Measurements from ENCODE around the gene IFITM5. TPM values are rescaled to one million over a fixed set of nuclear protein-coding genes. Genes with fewer than 3 reads are reported as not detected.

IFITM5 gene
- total RNA-seq, 2 donors from 2014 or later: not detected

DNA sequence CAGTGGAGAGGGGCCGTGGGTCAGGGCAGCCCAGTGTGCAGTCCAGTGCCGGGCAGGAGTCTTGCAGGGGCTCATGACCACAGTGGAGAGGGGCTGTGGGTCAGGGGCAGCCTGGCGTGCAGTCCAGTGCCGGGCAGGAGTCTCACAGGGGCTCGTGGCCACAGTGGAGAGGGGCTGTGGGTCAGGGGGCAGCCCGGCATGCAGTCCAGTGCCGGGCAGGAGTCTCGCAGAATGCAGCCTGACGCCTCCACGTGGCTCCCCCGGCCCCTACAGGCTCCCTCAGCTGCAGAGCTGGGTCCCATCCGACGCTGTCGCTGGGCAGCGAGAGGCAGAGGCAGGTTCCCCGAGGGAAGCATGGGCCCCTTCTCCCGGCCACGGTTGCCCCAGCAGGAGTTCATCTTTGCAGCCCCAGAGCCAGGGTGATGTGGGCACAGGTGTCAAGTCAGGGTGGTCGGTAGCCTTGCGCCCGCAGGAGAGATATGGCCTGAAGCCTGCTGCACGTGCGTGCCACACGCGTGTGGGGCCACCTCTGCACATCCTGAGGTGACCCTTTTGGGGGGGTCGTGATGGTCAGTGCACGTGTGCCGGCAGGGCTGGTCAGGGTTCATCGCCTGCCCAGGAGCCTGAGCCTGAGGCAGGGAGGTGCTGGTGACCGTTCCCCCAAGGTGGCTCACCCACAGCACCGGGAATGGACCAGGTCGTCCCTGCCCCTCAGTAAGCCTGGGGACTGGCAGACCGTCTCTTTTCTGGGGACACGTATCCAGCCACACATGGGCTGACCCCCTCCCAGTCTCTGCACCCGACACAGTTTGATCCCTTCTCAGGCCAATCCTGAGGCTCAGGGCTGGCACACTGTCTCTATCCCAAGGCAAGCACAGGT is 2.9 kb downstream of the IFITM5 start:
- ATAC-seq (ENCODE audit: insufficient number of reproducible peaks, low FRiP score, low read depth): no peak
- TF ChIP-seq, protein P1, sequence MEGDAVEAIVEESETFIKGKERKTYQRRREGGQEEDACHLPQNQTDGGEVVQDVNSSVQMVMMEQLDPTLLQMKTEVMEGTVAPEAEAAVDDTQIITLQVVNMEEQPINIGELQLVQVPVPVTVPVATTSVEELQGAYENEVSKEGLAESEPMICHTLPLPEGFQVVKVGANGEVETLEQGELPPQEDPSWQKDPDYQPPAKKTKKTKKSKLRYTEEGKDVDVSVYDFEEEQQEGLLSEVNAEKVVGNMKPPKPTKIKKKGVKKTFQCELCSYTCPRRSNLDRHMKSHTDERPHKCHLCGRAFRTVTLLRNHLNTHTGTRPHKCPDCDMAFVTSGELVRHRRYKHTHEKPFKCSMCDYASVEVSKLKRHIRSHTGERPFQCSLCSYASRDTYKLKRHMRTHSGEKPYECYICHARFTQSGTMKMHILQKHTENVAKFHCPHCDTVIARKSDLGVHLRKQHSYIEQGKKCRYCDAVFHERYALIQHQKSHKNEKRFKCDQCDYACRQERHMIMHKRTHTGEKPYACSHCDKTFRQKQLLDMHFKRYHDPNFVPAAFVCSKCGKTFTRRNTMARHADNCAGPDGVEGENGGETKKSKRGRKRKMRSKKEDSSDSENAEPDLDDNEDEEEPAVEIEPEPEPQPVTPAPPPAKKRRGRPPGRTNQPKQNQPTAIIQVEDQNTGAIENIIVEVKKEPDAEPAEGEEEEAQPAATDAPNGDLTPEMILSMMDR (IDR thresholded peaks at IDR 0.05): no peak
- no peak overlapping the region for H3K4me3 ChIP-seq
- DNase-seq (ENCODE audit: low spot score): no peak
- H3K27me3 ChIP-seq (replicated peaks; ENCODE audit: insufficient read depth): no peaks in the 10 kb centered on the region
- H3K27ac ChIP-seq: no peak overlapping the region
- no peaks in the 10 kb centered on the region for H3K4me1 ChIP-seq (ENCODE audit: control insufficient read depth in 1 of 2, low read depth in 2 of 2)
- H3K36me3 ChIP-seq: peaks cover 5% of the 10 kb centered on the region
- H3K9me3 ChIP-seq: no peaks in the 10 kb centered on the region

DNA sequence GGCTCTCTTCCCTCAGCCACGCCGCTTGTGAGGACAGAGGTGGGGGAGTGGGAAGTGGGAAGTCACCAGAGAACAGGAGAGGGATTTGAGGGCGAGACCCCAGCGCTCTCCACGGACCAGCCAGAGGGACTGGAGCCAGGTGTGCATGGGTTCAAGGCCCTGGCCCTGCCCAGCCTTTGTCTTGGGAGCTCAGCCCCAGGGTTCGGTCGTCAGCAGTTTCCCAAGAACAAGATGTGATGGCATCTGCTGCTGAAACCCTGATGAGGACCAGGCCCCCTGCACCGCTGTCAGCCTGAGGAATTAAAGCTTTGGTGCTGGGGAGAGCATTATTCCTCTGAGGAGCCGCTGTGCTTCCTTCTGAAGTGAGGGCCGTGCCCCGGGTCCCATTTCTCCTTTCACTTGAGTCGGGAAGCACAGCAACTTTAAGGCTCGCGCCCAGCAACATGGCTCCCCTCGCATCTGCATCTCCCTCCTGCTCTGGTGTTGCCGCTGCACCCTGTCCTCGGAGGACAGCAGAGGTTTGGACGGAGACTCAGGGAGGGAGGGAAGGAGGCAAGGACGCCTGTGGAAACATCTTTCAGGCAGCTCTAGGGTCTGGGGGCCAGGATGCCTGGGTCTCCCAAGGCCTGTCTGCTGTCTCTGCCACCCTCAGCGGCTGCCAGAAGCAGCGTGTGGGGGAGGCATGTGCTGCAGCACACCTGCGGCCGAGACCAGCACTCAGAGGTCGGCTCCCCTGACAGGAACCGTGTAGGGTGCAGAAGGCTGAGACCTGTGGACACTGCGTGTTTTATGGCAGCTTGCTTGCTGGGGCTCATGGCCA is 3.8 kb downstream of the IFITM5 start:
- H3K4me1 ChIP-seq (ENCODE audit: control insufficient read depth in 1 of 2, low read depth in 2 of 2): peaks cover 0 to under 1% of the 10 kb centered on the region in 2 donors
- no peaks in the 10 kb centered on the region for H3K27me3 ChIP-seq (replicated peaks; ENCODE audit: insufficient read depth)
- no peak overlapping the region for H3K27ac ChIP-seq
- no peak for ATAC-seq (ENCODE audit: insufficient number of reproducible peaks, low FRiP score, low read depth)
- peaks cover 5% of the 10 kb centered on the region for H3K36me3 ChIP-seq
- no peak overlapping the region for H3K4me3 ChIP-seq
- TF ChIP-seq, protein P1 (IDR thresholded peaks at IDR 0.05): no peak
- H3K9me3 ChIP-seq: no peaks in the 10 kb centered on the region
- DNase-seq (ENCODE audit: low spot score): no peak

- ATAC-seq (ENCODE audit: insufficient number of reproducible peaks, low FRiP score, low read depth): no peak
- Histone ChIP-seq H3K27ac (no peak overlapping the region), H3K9me3 (no peaks in the 10 kb centered on the region), H3K27me3 (replicated peaks; ENCODE audit: insufficient read depth) (no peaks in the 10 kb centered on the region), H3K4me3 (no peak overlapping the region), H3K4me1 (ENCODE audit: control insufficient read depth in 1 of 2, low read depth in 2 of 2) (peaks cover 2 to 8% of the 10 kb centered on the region in 2 donors), H3K36me3 (peaks cover 5% of the 10 kb centered on the region)
- TF ChIP-seq, protein P1 (IDR thresholded peaks at IDR 0.05): no peak
- no peak for DNase-seq (ENCODE audit: low spot score)
These were observed 4.5 kb downstream of the IFITM5 start for GRCh38 chr11:294780-295179.

- DNase-seq (ENCODE audit: low spot score): no peak
- H3K27me3 ChIP-seq (replicated peaks; ENCODE audit: insufficient read depth): no peaks in the 10 kb centered on the region
These were observed 5.3 kb downstream of the IFITM5 start for GRCh38 chr11:293852-294661.

More at GRCh38 chr11:293852-294661, 5.3 kb downstream of the IFITM5 start:
- ATAC-seq (ENCODE audit: insufficient number of reproducible peaks, low FRiP score, low read depth): no peak
- Histone ChIP-seq H3K4me1 (ENCODE audit: control insufficient read depth in 1 of 2, low read depth in 2 of 2) (peaks cover 6 to 13% of the 10 kb centered on the region in 2 donors), H3K27ac (no peak overlapping the region), H3K9me3 (no peaks in the 10 kb centered on the region), H3K4me3 (no peak overlapping the region), H3K36me3 (peaks cover 5% of the 10 kb centered on the region)
- TF ChIP-seq, protein P1 (IDR thresholded peaks at IDR 0.05): no peak
